HEK293 (cell line): Measurements from ENCODE around the gene CYP2E1.
"Not testable (repeated sequence)": the region's sequence is repeated elsewhere in the genome, so short reads cannot be mapped to it uniquely, and the experiment has no call there.

Experiments
- CTCF ChIA-PET: fragments of 350-600 bp; formaldehyde crosslinking; extraction: SDS; loops from one replicate; lab custom pipeline; 2021; ENCODE audit warnings: antibody characterized with exemption; lab: Yijun Ruan, JAX
- POLR2A ChIA-PET: fragments of 300-600 bp; formaldehyde crosslinking; extraction: SDS; loops from one replicate; lab custom pipeline; 2020; ENCODE audit warnings: antibody characterized with exemption, inconsistent platforms; lab: Yijun Ruan, JAX
- H3K27ac ChIP-seq: fragments of 200-500 bp; sonication (Bioruptor generic); 2 replicates; pipeline ENCODE4 v1.5.1; 2014; ENCODE audit warnings: low read depth, low read length, control low read depth, inconsistent platforms; ENCODE audit errors: extremely low read depth
- H3K36me3 ChIP-seq, 2 experiments: fragments of 200-500 bp in 1 of 2; sonication (Bioruptor generic) in 1 of 2; 1 replicate in 1 of 2; 2 replicates in 1 of 2; pipeline ENCODE4 v1.5.1; 2014 to 2017; ENCODE audit warnings: inconsistent platforms in 2 of 2, low read length in 2 of 2; ENCODE audit not compliant: control insufficient read depth in 2 of 2, insufficient read depth in 1 of 2
- H3K4me1 ChIP-seq: fragments of 200-500 bp; sonication (Bioruptor generic); 2 replicates; pipeline ENCODE4 v1.5.1; 2014; ENCODE audit warnings: mild to moderate bottlenecking, low read length, inconsistent platforms; ENCODE audit not compliant: control insufficient read depth, insufficient read depth
- H3K4me3 ChIP-seq: 2 replicates; pipeline ENCODE4 v1.5.1; 2011; ENCODE audit warnings: low read depth, mild to moderate bottlenecking, control low read depth, low read length, moderate library complexity
- H3K9me3 ChIP-seq: fragments of 200-500 bp; sonication (Bioruptor generic); 2 replicates; pipeline ENCODE4 v1.5.1; 2014; ENCODE audit warnings: low read depth, low read length, inconsistent platforms; ENCODE audit not compliant: control insufficient read depth, insufficient read depth
- GLI4 ChIP-seq: fragments of 450-650 bp; formaldehyde crosslinking; IDR thresholded peaks from 2 replicates; pipeline ENCODE4 v1.5.1; 2016; ENCODE audit warnings: missing biosample characterization, missing genetic modification characterization
- KLF16 ChIP-seq: fragments of 450-650 bp; formaldehyde crosslinking; IDR thresholded peaks from 2 replicates; pipeline ENCODE4 v1.5.1; 2017; ENCODE audit warnings: missing biosample characterization, missing genetic modification characterization
- MZF1 ChIP-seq: fragments of 450-650 bp; formaldehyde crosslinking; IDR thresholded peaks from 2 replicates; pipeline ENCODE4 v1.5.1; 2017; ENCODE audit warnings: missing biosample characterization, missing genetic modification characterization, borderline replicate concordance
- PATZ1 ChIP-seq: fragments of 450-650 bp; formaldehyde crosslinking; IDR thresholded peaks from 2 replicates; pipeline ENCODE4 v1.5.1; 2016; ENCODE audit warnings: missing biosample characterization, missing genetic modification characterization
- SP7 ChIP-seq: fragments of 450-650 bp; formaldehyde crosslinking; IDR thresholded peaks from 2 replicates; pipeline ENCODE4 v1.5.1; 2016; ENCODE audit warnings: missing biosample characterization, missing genetic modification characterization
- ZBTB17 ChIP-seq: fragments of 450-650 bp; formaldehyde crosslinking; IDR thresholded peaks from 2 replicates; pipeline ENCODE4 v1.5.1; 2016; ENCODE audit warnings: missing biosample characterization, missing genetic modification characterization
- ZBTB49 ChIP-seq: fragments of 450-650 bp; formaldehyde crosslinking; IDR thresholded peaks from 2 replicates; pipeline ENCODE4 v1.5.1; 2016; ENCODE audit warnings: missing biosample characterization, missing genetic modification characterization, low read depth
- ZBTB6 ChIP-seq: fragments of 450-650 bp; formaldehyde crosslinking; IDR thresholded peaks from 2 replicates; pipeline ENCODE4 v1.5.1; 2017; ENCODE audit warnings: missing biosample characterization, missing genetic modification characterization
- ZFP69B ChIP-seq: fragments of 450-650 bp; formaldehyde crosslinking; IDR thresholded peaks from 2 replicates; pipeline ENCODE4 v1.5.1; 2016; ENCODE audit warnings: missing biosample characterization, missing genetic modification characterization
- ZNF148 ChIP-seq: fragments of 450-650 bp; formaldehyde crosslinking; IDR thresholded peaks from 2 replicates; pipeline ENCODE4 v1.5.0; 2017; ENCODE audit warnings: missing biosample characterization, missing genetic modification characterization, borderline replicate concordance
- ZNF341 ChIP-seq: fragments of 450-650 bp; formaldehyde crosslinking; IDR thresholded peaks from 2 replicates; pipeline ENCODE4; 2016; ENCODE audit warnings: low read depth, missing biosample characterization, missing genetic modification characterization
- ZNF510 ChIP-seq: fragments of 450-650 bp; formaldehyde crosslinking; IDR thresholded peaks from 2 replicates; pipeline ENCODE4 v1.5.1; 2018; ENCODE audit warnings: mild to moderate bottlenecking, missing genetic modification characterization, missing biosample characterization; ENCODE audit not compliant: insufficient replicate concordance
- ZNF530 ChIP-seq: fragments of 450-650 bp; formaldehyde crosslinking; IDR thresholded peaks from 2 replicates; pipeline ENCODE4 v1.5.1; 2016; ENCODE audit warnings: low read depth, missing biosample characterization, missing genetic modification characterization
- ZNF560 ChIP-seq: fragments of 450-650 bp; formaldehyde crosslinking; IDR thresholded peaks from 2 replicates; pipeline ENCODE4 v1.5.1; 2017; ENCODE audit warnings: missing biosample characterization, missing genetic modification characterization, borderline replicate concordance
- ZNF561 ChIP-seq: fragments of 450-650 bp; IDR thresholded peaks from 2 replicates; pipeline ENCODE4 v1.5.1; 2018; ENCODE audit warnings: missing biosample characterization, missing genetic modification characterization, borderline replicate concordance
- ZNF596 ChIP-seq: fragments of 450-650 bp; IDR thresholded peaks from 2 replicates; pipeline ENCODE4 v1.5.0; 2018; ENCODE audit warnings: missing biosample characterization, mild to moderate bottlenecking, missing genetic modification characterization, moderate library complexity
- ZNF624 ChIP-seq: fragments of 450-650 bp; formaldehyde crosslinking; IDR thresholded peaks from 2 replicates; pipeline ENCODE4 v1.5.1; 2017; ENCODE audit warnings: missing biosample characterization, missing genetic modification characterization
- ZNF707 ChIP-seq: fragments of 450-650 bp; formaldehyde crosslinking; IDR thresholded peaks from 2 replicates; pipeline ENCODE4 v1.5.1; 2016; ENCODE audit warnings: missing biosample characterization, missing genetic modification characterization
- ZNF777 ChIP-seq: fragments of 450-650 bp; formaldehyde crosslinking; IDR thresholded peaks from 2 replicates; pipeline ENCODE4 v1.5.1; 2017; ENCODE audit warnings: missing biosample characterization, missing genetic modification characterization, borderline replicate concordance

The CYP2E1 gene

GRCh38 chr10:133515471-133515870 is 11.7 kb upstream of the CYP2E1 start (continued):
- TF ChIP-seq ZNF530 (no peak), ZBTB17 (tag by site-specific recombination) (no peak), ZNF148 (tag by site-specific recombination) (no peak), ZBTB6 (tag by site-specific recombination) (no peak), ZNF777 (no peak), ZNF707 (tag by site-specific recombination) (no peak), ZNF510 (tag by site-specific recombination) (no peak), GLI4 (no peak), MZF1 (tag by site-specific recombination) (no peak)

- ChIA-PET CTCF (interaction anchor here (0.8 kb wide), 1 partner anchor 14 kb away, joined by 3 read pairs; no protein-coding TSS in a partner anchor), POLR2A (no interaction called here)
- no peak overlapping the region for H3K27ac ChIP-seq
- H3K36me3 ChIP-seq, result no peaks in the 10 kb centered on the region
- H3K9me3 ChIP-seq, result no peaks in the 10 kb centered on the region
- no peak overlapping the region for H3K4me3 ChIP-seq
- TF ChIP-seq ZNF624 (tag by site-specific recombination), result no peak
- H3K4me1 ChIP-seq, result no peaks in the 10 kb centered on the region
Measured at GRCh38 chr10:133516057-133516456, 11.1 kb upstream of the CYP2E1 start.

- CTCF ChIA-PET, result interaction anchor here (1.1 to 1.5 kb wide), 3 partner anchors 9 to 189 kb away, joined by 3 to 12 read pairs (median 5); no protein-coding TSS in a partner anchor
- POLR2A ChIA-PET, result not testable (repeated sequence)
Measured at GRCh38 chr10:133518517-133518916, 8.6 kb upstream of the CYP2E1 start.

GRCh38 chr10:133520193-133520738 is 6.9 kb upstream of the CYP2E1 start:
- Histone ChIP-seq H3K4me1 (no peaks in the 10 kb centered on the region), H3K4me3 (peak overlapping the region; percentile 19), H3K36me3 (no peaks in the 10 kb centered on the region), H3K9me3 (no peaks in the 10 kb centered on the region), H3K27ac (no peak overlapping the region)
- ChIA-PET POLR2A (interaction anchor here (1.0 kb wide), 1 partner anchor 13 kb away, joined by 5 read pairs; no protein-coding TSS in a partner anchor), CTCF (interaction anchor here (0.6 to 1.7 kb wide), 11 partner anchors 9 to 100 kb away, joined by 3 to 12 read pairs (median 5); no protein-coding TSS in a partner anchor)
- TF ChIP-seq ZNF341 (tag by site-specific recombination), result peak; percentile 33; the same call in 1 of the 2 replicates
- 0 out of 2 replicates have a peak, but pooled peaks have one; percentile 37 for TF ChIP-seq KLF16 (tag by site-specific recombination)
- peak; percentile 93 for TF ChIP-seq ZNF560 (tag by site-specific recombination)
- TF ChIP-seq PATZ1 (tag by site-specific recombination), result peak; percentile 81
- TF ChIP-seq ZFP69B (tag by site-specific recombination), result peak; percentile 39; the same call in 1 of the 2 replicates
- TF ChIP-seq ZNF596 (tag by site-specific recombination), result no peak
- TF ChIP-seq ZNF561 (tag by site-specific recombination), result peak; percentile 93
- no peak for TF ChIP-seq ZBTB49 (tag by site-specific recombination)
- peak; percentile 79 for TF ChIP-seq SP7 (tag by site-specific recombination)

More at GRCh38 chr10:133518517-133518916, 8.6 kb upstream of the CYP2E1 start:
- not testable (repeated sequence) for H3K9me3 ChIP-seq, H3K27ac ChIP-seq, H3K36me3 ChIP-seq, H3K4me1 ChIP-seq, H3K4me3 ChIP-seq
